GM21723 (cell line): ENCODE data around the gene F7.
"Not testable (repeated sequence)": the region's sequence is repeated elsewhere in the genome, so short reads cannot be mapped to it uniquely, and the experiment has no call there.

Experiments
- ATAC-seq: cut with Tn5 transposase; IDR thresholded peaks from one replicate; pipeline ENCODE4 v1.9.1; 2021; ENCODE audit warnings: mild to moderate bottlenecking, moderate library complexity; ENCODE audit not compliant: unreplicated experiment

The F7 gene

GRCh38 chr13:113105032-113105920, at the start of gene F7:
TSS of gene F7 (plus strand) at chr13:113105791. CDS start at chr13:113105842, 51 bp downstream.
- ATAC-seq = no peak

- ATAC-seq = no peak
Measured at GRCh38 chr13:113057084-113057483, 48.5 kb upstream of the F7 start.

DNA sequence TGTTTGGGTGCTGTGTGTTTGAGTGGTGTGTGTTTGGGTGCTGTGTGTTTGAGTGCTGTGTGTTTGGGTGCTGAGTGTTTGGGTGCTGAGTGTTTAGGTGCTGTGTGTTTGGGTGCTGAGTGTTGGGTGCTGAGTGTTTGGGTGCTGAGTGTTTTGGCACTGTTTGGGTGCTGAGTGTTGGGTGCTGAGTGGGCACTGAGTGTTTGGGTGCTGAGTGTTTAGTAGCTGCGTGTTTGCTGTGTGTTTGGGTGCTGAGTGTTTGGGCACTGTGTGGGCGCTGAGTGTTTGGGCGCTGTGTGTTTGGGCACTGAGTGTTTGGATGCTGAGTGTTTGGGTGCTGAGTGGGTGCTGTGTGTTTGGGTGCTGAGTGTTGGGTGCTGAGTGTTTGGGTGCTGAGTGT, 48.0 kb upstream of the F7 start:
- ATAC-seq = not testable (repeated sequence)

DNA sequence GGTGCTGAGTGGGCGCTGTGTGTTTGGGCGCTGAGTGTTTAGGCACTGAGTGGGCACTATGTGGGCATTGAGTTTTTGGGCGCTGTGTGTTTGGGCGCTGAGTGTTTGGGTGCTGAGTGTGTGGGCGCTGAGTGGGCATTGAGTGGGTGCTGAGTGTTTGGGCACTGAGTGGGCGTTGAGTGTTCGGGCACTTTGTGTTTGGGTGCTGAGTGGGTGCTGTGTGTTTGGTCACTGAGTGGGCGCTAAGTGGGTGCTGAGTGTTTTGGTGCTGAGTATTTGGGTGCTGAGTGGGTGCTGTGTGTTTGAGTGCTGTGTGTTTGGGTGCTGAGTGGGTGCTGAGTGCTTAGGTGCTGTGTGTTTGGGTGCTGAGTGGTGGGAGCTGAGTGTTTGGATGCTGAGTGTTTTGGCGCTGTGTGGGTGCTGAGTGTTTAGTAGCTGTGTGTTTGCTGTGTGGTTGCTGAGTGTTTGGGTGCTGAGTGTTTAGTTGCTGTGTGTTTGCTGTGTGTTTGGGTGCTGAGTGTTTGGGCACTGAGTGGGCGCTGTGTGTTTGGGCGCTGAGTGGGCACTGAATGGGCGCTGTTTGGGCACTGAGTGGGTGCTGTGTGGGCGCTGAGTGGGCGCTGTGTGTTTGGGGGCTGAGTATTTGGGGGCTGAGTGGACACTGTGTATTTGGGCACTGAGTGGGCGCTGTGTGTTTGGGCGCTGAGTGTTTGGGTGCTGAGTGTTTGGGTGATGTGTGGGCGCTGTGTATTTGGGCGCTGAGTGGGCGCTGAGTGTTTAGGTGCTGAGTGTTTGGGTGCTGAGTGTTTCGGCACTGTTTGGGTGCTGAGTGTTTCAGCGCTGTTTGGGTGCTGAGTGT, 47.2 kb upstream of the F7 start:
- no peak for ATAC-seq

- ATAC-seq = no peak
Measured at GRCh38 chr13:113058988-113059850, 46.4 kb upstream of the F7 start.

DNA sequence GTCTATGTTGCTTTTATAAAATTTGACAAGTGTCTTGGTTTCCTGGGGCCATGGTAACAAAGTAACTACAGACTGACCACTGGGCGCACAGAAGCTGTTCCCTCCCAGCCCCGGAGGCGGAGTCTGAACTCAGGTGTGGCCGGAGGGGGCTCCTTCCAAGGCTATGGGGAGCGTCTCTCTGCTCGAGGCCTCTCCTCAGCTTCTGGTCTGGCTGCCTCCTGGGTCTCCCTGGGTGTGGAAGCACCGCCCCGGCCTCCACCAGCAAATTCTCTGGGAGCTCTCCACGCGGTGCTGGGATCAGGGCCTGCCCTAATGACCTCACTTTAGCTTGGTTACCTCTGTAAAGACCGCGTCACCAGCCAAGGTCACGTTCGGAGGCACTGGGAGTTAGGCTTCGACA, 45.7 kb upstream of the F7 start:
- no peak for ATAC-seq

DNA sequence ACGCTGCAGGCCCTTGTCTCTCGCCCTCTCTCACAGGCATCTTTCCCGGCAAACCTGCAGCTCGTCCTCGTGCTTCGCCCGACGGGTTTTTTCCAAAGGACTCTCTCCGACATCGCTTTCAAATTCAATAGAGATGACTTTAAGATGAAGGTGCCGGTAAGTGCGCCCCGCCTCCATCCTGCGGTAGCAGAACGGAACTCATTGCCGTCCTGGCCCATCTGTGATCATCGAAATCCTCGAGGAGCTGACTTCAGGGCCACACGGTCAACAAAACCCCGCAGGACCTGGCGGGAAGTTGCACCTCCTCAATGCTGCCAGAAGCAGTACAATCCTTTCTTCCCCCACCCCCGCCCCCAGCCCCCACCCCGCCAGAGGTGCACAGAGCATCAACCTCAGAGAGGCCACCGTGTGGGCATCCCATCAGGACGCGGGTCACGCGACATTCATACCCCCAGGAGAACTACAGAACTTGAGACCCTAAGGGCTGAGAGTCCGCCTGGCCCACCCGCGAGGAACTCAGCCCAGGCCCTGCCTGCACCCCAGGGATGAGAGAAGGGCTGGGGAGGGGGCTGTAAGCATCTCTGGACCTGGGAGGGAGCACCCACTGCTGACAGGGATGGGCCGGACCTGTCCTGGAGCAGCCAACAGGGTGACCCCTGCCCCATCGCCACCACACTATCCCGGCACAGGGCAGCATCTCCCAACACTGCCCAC, 44.9 kb upstream of the F7 start:
- no peak for ATAC-seq

GRCh38 chr13:113061271-113061625, 44.3 kb upstream of the F7 start:
- ATAC-seq = no peak

DNA sequence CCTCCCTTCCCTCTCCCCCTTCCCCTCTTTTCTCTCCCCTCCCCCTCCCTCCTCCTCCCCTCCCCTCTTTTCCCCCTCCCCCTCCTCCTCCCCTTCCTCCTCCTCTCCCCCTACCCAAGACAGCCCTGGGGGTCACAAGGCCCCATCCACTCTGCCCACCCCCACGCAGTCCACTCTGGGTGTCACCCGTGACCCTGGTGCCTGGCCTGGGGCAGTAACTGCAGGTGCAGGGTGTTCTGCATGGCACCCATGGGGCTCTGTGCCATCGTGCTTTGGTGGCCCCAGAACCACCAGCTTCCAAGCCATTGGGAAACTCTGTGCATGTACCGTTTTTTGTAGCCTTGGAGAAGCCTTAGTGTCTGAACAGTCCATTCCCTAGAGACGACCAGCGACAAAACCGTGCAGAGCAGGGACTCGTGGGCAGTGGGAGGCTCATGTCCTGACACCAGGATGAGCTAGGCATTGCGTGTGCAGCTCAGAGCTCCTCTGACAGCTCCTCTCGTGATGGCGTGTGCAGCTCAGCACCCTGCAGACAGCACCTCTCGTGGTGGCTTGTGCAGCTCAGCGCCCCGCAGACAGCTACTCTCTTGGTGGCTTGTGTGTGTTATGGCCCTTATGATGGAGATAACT, 43.7 kb upstream of the F7 start:
- no peak for ATAC-seq

DNA sequence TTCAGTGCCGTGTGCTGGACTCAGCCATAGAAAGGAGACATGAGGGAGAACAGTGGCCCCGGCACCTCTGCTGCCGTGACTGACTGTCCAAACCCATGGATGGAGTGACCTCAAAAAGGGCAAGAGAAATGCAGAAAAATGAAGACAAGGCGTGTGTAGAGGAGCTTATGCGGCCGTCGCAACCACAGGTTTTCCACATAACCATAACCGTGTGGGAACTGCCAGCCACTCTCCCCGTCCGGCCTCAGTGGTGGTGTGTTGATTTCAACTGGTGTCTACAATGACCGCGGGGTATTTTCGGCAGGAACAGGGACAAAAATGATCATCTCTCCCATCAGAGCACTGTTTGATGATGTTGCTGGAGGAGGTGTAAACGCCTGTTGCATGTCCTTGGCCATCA, 42.9 kb upstream of the F7 start:
- no peak for ATAC-seq

DNA sequence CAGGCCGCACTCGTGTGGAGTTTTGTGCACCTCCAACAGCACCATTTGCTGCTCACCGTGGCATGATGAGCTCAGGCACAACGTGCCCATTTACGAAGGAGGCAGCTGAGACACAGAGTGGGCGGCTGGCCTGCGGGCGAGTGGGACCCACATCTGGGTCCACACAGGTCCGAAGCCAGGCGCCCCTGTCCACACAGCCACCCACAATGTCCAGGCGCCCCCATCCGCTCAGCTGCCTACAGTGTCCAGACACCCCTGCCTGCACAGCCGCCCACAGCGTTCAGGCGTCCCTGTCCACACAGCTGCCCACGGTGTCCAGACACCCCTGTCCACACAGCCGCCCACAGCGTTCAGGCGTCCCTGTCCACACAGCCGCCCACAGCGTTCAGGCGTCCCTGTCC, 42.5 kb upstream of the F7 start:
- ATAC-seq = no peak

GRCh38 chr13:113064000-113064533, 41.5 kb upstream of the F7 start:
- no peak for ATAC-seq

DNA sequence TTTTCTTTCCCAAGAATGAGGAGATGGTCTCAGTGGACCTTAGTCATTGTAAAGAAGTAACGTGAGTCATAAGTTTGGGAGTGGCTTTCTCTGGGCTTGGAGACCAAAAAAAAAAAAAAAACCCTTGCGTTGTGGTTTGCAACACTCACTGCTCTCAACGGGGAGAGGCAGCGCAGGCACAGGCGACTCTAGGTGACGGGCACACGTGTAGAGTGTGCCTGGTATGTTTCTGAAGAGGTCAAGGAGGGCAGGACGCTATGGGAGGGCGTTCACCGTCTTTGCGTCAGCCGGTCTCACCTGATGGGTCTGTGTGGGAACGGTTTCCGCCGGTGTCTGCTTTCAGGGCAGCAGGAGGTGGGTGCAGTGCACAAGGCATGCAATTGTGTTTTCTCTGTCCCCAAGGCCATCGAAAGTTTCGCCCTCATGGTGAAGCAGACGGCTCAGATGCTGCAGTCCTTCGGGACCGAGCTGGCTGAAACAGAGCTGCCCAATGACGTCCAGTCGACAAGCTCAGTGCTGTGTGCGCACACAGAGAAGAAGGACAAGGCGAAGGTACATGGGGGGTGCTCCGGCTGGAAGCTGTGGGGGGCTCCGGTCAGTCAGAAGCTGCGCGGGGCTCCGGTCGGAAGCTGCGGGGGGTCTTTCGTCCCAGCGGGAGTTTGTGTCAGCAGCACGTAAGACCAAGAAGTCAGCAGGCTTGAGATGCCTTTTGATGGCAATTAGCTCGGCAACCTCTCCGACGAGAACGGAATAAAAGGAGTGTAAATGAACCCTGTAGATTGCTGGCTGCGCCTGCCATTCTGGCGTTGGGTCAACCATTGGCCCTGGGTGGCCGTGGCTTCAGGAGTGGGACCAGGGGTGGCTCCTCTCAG, 40.8 kb upstream of the F7 start:
- ATAC-seq = no peak

- no peak for ATAC-seq
Measured at GRCh38 chr13:113065406-113066141, 40.0 kb upstream of the F7 start.

DNA sequence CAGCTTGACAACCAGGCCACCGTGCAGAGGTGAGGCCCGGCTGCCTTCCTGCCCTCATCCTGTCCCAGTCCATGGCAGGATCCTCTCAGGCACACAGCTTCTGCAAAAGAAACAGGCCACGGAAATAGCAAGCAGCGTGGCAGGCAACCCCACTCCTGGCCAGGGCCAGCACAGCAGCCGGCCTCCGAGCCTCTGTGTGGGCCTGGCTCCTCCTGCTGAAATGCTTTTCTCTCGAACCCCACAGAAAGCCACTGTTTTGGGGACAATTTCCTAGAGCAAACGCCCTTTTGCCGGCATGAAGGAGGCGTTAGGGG, 39.5 kb upstream of the F7 start:
- ATAC-seq = no peak

- ATAC-seq = no peak
Measured at GRCh38 chr13:113066746-113067145, 38.8 kb upstream of the F7 start.

DNA sequence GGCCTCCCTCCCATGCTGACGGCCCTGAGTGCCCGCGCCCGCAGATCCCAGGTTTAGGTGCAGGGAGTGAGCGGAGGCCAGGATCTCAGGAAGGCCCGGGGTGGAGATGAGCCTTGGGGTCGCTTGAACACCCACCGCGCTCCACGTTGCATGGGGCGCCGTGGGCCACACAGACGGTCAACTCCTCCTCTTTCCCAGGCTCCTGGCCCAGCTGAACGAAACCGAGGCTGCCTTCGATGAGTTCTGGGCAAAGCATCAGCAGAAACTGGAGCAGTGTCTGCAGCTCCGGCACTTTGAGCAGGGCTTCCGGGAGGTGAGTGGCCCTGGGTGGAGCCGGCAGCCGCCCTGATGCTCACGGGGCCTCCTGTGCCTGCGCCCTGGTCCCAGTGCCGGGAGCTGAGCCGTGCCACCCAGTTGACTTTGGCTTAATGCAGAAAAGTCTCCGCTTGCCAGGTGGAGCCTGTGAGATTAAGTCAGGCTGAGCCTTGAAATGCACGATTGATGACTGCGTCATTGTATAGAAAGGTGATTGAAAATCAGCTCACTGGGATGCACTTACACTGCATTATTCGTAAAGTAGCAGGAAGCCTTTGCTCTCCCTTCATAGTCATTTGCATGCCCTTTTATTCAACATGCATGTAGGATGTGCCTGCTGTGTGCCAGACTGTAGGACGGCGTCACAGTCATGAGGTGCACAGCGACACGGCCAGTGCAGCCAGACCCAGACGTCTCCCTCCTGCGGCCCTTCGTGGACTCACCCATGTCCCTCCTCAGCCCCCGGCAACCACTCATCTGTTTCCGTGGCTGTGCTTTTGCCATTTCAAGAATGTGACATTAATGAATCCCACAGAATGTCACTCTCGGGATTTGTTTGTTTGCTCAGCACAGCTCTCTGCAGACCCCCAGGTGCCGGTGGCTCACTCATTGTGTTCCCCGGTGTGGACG, 35.5 kb upstream of the F7 start:
- no peak for ATAC-seq
